ENCODE data around the gene DSP. TPM values are rescaled to one million over a fixed set of nuclear protein-coding genes. Genes with fewer than 3 reads are reported as not detected.

The DSP gene
- total RNA-seq, 1 experiment from 2014 or later = 227 TPM

DNA sequence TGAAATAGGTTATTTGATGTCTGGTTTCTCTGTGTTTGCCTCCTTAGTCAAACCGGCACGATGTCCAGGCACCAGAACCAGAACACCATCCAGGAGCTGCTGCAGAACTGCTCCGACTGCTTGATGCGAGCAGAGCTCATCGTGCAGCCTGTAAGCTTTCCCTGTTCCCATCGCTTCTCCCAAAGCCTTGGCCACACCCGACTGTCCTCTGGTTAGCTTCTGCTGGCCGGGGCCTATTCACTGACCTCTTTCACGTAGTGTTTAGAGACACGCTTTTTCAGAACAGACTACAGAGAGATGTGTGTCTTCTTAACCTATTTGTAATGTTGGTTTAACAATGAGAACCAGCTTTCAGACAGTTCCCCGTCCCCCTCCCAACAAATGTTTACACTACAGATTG, 14.2 kb downstream of the DSP start:
- H3K9me3 Mint-ChIP-seq (ENCODE audit: unreplicated experiment) = no peaks in the 10 kb centered on the region
- TF ChIP-seq, protein P1, sequence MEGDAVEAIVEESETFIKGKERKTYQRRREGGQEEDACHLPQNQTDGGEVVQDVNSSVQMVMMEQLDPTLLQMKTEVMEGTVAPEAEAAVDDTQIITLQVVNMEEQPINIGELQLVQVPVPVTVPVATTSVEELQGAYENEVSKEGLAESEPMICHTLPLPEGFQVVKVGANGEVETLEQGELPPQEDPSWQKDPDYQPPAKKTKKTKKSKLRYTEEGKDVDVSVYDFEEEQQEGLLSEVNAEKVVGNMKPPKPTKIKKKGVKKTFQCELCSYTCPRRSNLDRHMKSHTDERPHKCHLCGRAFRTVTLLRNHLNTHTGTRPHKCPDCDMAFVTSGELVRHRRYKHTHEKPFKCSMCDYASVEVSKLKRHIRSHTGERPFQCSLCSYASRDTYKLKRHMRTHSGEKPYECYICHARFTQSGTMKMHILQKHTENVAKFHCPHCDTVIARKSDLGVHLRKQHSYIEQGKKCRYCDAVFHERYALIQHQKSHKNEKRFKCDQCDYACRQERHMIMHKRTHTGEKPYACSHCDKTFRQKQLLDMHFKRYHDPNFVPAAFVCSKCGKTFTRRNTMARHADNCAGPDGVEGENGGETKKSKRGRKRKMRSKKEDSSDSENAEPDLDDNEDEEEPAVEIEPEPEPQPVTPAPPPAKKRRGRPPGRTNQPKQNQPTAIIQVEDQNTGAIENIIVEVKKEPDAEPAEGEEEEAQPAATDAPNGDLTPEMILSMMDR (IDR thresholded peaks at IDR 0.05; ENCODE audit: unreplicated experiment) = no peak
- intact Hi-C loops (cut with micrococcal nuclease) = no loop called here
- peaks cover 38% of the 10 kb centered on the region for H3K4me1 Mint-ChIP-seq (ENCODE audit: insufficient read depth, unreplicated experiment)
- no peak overlapping the region for H3K4me3 Mint-ChIP-seq (ENCODE audit: unreplicated experiment)
- POLR2A ChIA-PET = interaction anchor here (0.9 to 29.8 kb wide), 4 partner anchors 7 to 44 kb away, joined by 4 to 872 read pairs (median 84); partner anchors contain the start of gene DSP
- no peaks in the 10 kb centered on the region for H3K36me3 Mint-ChIP-seq (ENCODE audit: insufficient read depth, unreplicated experiment)
- no TSS peak for BruUV-seq (replicated peaks)
- CTCF ChIA-PET = interaction anchor here (1.2 kb wide), 1 partner anchor 131 kb away, joined by 3 read pairs; no protein-coding TSS in a partner anchor
- H3K27ac Mint-ChIP-seq (ENCODE audit: low read depth, unreplicated experiment) = peak overlapping the region; percentile 59
- no peaks in the 10 kb centered on the region for H3K27me3 Mint-ChIP-seq (ENCODE audit: insufficient read depth, unreplicated experiment)
- no peak for DNase-seq (ENCODE audit: unreplicated experiment)

DNA sequence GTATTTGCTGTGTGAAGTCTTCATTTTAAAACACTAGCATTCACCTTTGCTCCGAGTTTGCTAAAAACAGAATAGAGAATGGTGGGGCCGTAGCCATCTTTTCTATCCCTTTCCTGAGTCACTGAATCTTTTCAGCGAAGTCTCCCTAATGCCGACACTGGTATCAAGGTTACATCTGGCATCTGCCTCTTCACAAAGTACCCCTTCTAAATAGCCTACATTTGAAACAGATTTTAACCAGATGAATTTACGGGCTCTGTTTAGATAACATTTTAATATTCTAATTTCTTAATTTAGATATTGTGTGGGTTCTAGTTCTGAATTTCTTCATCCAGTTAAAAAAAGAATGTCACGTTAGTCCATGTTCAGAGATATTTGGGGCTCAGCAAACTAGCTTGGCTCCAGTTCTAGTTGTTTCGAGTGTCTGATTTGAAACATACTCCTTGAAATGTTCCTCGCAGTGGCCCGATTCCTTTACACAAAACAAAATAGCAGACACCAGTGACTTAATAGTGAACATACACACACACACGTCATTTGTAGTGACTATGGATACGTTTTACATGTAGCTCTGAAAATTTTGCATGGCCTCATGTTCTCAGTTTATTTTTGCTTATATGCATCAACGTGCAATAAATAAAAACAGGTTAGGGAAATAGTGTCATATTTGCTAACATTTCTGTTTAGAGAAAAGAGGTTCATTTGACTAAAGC, 15.1 kb downstream of the DSP start:
- no peaks in the 10 kb centered on the region for H3K36me3 Mint-ChIP-seq (ENCODE audit: insufficient read depth, unreplicated experiment)
- H3K4me1 Mint-ChIP-seq (ENCODE audit: insufficient read depth, unreplicated experiment) = peaks cover 44% of the 10 kb centered on the region
- POLR2A ChIA-PET = interaction anchor here (0.8 to 29.8 kb wide), 5 partner anchors 8 to 132 kb away, joined by 3 to 872 read pairs (median 5); no protein-coding TSS in a partner anchor
- no peak for DNase-seq (ENCODE audit: unreplicated experiment)
- no TSS peak for BruUV-seq (replicated peaks)
- H3K9me3 Mint-ChIP-seq (ENCODE audit: unreplicated experiment) = no peaks in the 10 kb centered on the region
- no peaks in the 10 kb centered on the region for H3K27me3 Mint-ChIP-seq (ENCODE audit: insufficient read depth, unreplicated experiment)
- H3K27ac Mint-ChIP-seq (ENCODE audit: low read depth, unreplicated experiment) = no peak overlapping the region
- TF ChIP-seq, protein P1 (IDR thresholded peaks at IDR 0.05; ENCODE audit: unreplicated experiment) = no peak
- no peak overlapping the region for H3K4me3 Mint-ChIP-seq (ENCODE audit: unreplicated experiment)
- intact Hi-C loops (cut with micrococcal nuclease) = no loop called here
- CTCF ChIA-PET = interaction anchor here (0.6 to 1.2 kb wide), 3 partner anchors 105 to 430 kb away, joined by 3 to 4 read pairs (median 3); no protein-coding TSS in a partner anchor

DNA sequence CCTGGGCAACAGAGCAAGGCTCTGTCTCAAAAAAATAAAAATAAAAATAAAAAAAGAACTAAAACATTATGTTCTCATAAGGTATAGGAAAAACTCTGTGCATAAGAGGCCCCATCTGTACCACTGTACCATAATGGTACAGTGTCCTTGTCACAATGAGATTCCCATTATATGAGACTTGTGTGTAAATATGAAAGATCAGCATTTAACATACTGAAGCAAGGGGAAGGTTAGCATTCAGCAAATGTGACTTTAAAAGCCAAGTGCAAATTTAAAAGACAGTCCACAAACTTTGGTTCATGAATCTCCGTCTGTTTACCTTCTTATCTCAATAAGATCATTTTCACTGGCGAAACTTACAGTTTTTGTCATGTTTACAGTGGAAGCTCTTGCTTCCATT, 16.2 kb downstream of the DSP start:
- intact Hi-C loops (cut with micrococcal nuclease) = no loop called here
- CTCF ChIA-PET = no interaction called here
- H3K9me3 Mint-ChIP-seq (ENCODE audit: unreplicated experiment) = no peaks in the 10 kb centered on the region
- no peaks in the 10 kb centered on the region for H3K27me3 Mint-ChIP-seq (ENCODE audit: insufficient read depth, unreplicated experiment)
- TF ChIP-seq, protein P1 (IDR thresholded peaks at IDR 0.05; ENCODE audit: unreplicated experiment) = no peak
- H3K4me1 Mint-ChIP-seq (ENCODE audit: insufficient read depth, unreplicated experiment) = peaks cover 45% of the 10 kb centered on the region
- no peak for DNase-seq (ENCODE audit: unreplicated experiment)
- no peak overlapping the region for H3K4me3 Mint-ChIP-seq (ENCODE audit: unreplicated experiment)
- POLR2A ChIA-PET = interaction anchor here (1.0 to 29.8 kb wide), 4 partner anchors 9 to 133 kb away, joined by 3 to 872 read pairs (median 85); partner anchors contain the start of gene DSP
- H3K27ac Mint-ChIP-seq (ENCODE audit: low read depth, unreplicated experiment) = no peak overlapping the region
- H3K36me3 Mint-ChIP-seq (ENCODE audit: insufficient read depth, unreplicated experiment) = no peaks in the 10 kb centered on the region
- no TSS peak for BruUV-seq (replicated peaks)

DNA sequence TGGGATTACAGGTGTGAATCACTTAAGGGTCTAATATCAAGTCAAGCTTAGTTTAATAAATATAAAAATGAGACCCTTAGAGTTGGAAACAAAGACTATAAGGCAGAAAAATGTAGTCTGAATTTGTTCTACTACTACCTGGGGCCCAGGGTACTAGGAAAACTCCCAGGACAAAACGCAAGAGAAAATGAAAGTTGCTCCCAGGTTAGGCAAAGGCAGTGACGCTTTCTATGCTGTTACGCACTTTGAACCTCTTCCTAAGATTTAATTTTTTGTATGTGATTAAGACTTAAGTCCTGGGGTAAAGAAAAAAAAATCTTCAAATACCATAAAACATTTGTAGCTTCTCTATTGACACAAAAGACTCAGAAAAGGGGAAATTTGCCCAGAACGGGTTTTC, 17.3 kb downstream of the DSP start:
- H3K4me1 Mint-ChIP-seq (ENCODE audit: insufficient read depth, unreplicated experiment) = peaks cover 37% of the 10 kb centered on the region
- H3K36me3 Mint-ChIP-seq (ENCODE audit: insufficient read depth, unreplicated experiment) = no peaks in the 10 kb centered on the region
- DNase-seq (ENCODE audit: unreplicated experiment) = no peak

More for the DNA sequence above, 17.3 kb downstream of the DSP start:
- ChIA-PET CTCF (interaction anchor here (0.7 to 1.0 kb wide), 2 partner anchors 16 to 134 kb away, joined by 3 read pairs; no protein-coding TSS in a partner anchor), POLR2A (interaction anchor here (0.9 to 29.8 kb wide), 9 partner anchors 10 to 168 kb away, joined by 3 to 872 read pairs (median 22); partner anchors contain the start of genes CAGE1, DSP and RIOK1)
- H3K27ac Mint-ChIP-seq (ENCODE audit: low read depth, unreplicated experiment) = no peak overlapping the region
- intact Hi-C loops (cut with micrococcal nuclease) = no loop called here
- no peaks in the 10 kb centered on the region for H3K9me3 Mint-ChIP-seq (ENCODE audit: unreplicated experiment)
- TF ChIP-seq, protein P1 (IDR thresholded peaks at IDR 0.05; ENCODE audit: unreplicated experiment) = no peak
- H3K4me3 Mint-ChIP-seq (ENCODE audit: unreplicated experiment) = no peak overlapping the region
- H3K27me3 Mint-ChIP-seq (ENCODE audit: insufficient read depth, unreplicated experiment) = no peaks in the 10 kb centered on the region
- no TSS peak for BruUV-seq (replicated peaks)
